ENCODE results near the gene POLR1E. TPM values are rescaled to one million over a fixed set of nuclear protein-coding genes. Genes with fewer than 3 reads are reported as not detected.

Gene POLR1E
- total and polyA plus RNA-seq, 10 of the 15 experiments (the other 5 are each of a cell fraction or from before 2014, with no cell fraction given) = 13.7 to 71.3 (median 50.4) TPM

DNA sequence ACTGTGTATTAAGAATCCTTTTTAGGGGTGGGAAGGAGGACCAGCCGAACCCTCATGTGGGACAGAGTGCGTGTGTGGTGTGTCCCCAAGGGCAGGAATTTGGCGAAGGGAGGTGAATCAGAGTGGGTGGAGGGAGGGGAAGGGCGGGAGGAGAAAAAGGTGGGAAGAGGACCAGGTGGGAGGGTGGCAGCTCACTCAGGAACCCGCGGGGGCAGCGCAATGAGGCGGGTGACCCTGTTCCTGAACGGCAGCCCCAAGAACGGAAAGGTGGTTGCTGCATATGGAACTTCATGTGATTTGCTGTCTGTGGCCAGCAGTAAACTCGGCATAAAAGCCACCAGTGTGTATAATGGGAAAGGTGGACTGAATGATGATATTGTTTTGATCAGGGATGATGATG lies 8.8 kb upstream of the POLR1E start:
- intact Hi-C loops (cut with micrococcal nuclease; ENCODE audit: unreplicated experiment) = no loop called here
- in situ Hi-C loops (cut with MboI) = loop anchor here (25.0 kb wide), 1 partner anchor 535 kb away; no protein-coding TSS in a partner anchor
- ChIA-PET RAD21 (ENCODE audit: unreplicated experiment) (no interaction called here), CTCF (no interaction called here), POLR2A (no interaction called here), SMC1A (ENCODE audit: uncharacterized antibody, unreplicated experiment) (interaction anchor here (0.6 to 1.1 kb wide), 2 partner anchors 19 to 40 kb away, joined by 3 read pairs; no protein-coding TSS in a partner anchor)
- Histone ChIP-seq H3K4me3 (no peak overlapping the region), H2AFZ (ENCODE audit: control insufficient read depth, low read depth, low read length) (no peak overlapping the region), H3K9ac (ENCODE audit: control insufficient read depth, insufficient read depth, low read length) (no peak overlapping the region), H3K36me3 (ENCODE audit: control insufficient read depth in 2 of 2, insufficient read depth in 2 of 2, low read length in 1 of 2) (no peaks in the 10 kb centered on the region), H3K4me1 (ENCODE audit: control insufficient read depth, insufficient read depth, low read length) (no peaks in the 10 kb centered on the region), H4K20me1 (ENCODE audit: control insufficient read depth, insufficient read depth) (no peaks in the 10 kb centered on the region), H3K4me2 (ENCODE audit: control insufficient read depth, insufficient read depth) (no peak overlapping the region), H3K9me3 (replicated peaks; ENCODE audit: control insufficient read depth, insufficient read depth, low read length) (no peaks in the 10 kb centered on the region; the same call in 1 of the 3 replicates), H3K27me3 (replicated peaks in 1 of 2; ENCODE audit: control insufficient read depth in 2 of 2, insufficient read depth in 2 of 2, low read length in 1 of 2) (peaks cover 0 to 2% of the 10 kb centered on the region in 2 experiments; a peak in 1 of 4 replicates), H3K27ac (ENCODE audit: control insufficient read depth, insufficient read depth) (no peak overlapping the region), H3K79me2 (ENCODE audit: control insufficient read depth, insufficient read depth, low read length) (no peaks in the 10 kb centered on the region)
- ATAC-seq (no peak), DNase-seq (ENCODE audit: low read depth, low spot score) (no peak), FAIRE-seq (no peak)
- BruUV-seq (replicated peaks) = no TSS peak
- 50% methylated on average over 9 of the region's 11 CpGs for WGBS (ENCODE audit: insufficient coverage, insufficient replicate concordance, low lambda C conversion rate, missing lambda C conversion rate)
- TF ChIP-seq HDAC6 (IDR thresholded peaks at IDR 0.05; ENCODE audit: unreplicated experiment) (no peak), BACH1 (IDR thresholded peaks at IDR 0.05; ENCODE audit: borderline replicate concordance) (no peak), ZBTB4 (CRISPR knock-in tag; IDR thresholded peaks at IDR 0.05) (no peak), KLF5 (IDR thresholded peaks at IDR 0.05; ENCODE audit: partially characterized antibody) (no peak), HDGF (IDR thresholded peaks at IDR 0.05) (no peak), SMAD5 (IDR thresholded peaks at IDR 0.05; ENCODE audit: low read depth) (no peak), CBX5 (IDR thresholded peaks at IDR 0.05; ENCODE audit: low read depth) (no peak), POLR2A (IDR thresholded peaks at IDR 0.05; ENCODE audit: low read depth, low read length) (no peak), HDAC2 (IDR thresholded peaks at IDR 0.05) (no peak), LARP7 (IDR thresholded peaks at IDR 0.05) (no peak), ZZZ3 (IDR thresholded peaks at IDR 0.05; ENCODE audit: control insufficient read depth, insufficient read length, low read depth) (no peak), POU2F2 (IDR thresholded peaks at IDR 0.05; ENCODE audit: borderline replicate concordance, low read depth, low read length) (no peak), CHD1 (IDR thresholded peaks at IDR 0.05; ENCODE audit: low read depth, low read length) (no peak), ZBED1 (IDR thresholded peaks at IDR 0.05; ENCODE audit: borderline replicate concordance) (no peak), E4F1 (IDR thresholded peaks at IDR 0.05; ENCODE audit: borderline replicate concordance, partially characterized antibody) (no peak), CHD2 (IDR thresholded peaks at IDR 0.05; ENCODE audit: borderline replicate concordance, low read depth, low read length) (no peak), KDM1A (IDR thresholded peaks at IDR 0.05; ENCODE audit: borderline replicate concordance) (no peak)
- TF ChIP-seq, protein P1, sequence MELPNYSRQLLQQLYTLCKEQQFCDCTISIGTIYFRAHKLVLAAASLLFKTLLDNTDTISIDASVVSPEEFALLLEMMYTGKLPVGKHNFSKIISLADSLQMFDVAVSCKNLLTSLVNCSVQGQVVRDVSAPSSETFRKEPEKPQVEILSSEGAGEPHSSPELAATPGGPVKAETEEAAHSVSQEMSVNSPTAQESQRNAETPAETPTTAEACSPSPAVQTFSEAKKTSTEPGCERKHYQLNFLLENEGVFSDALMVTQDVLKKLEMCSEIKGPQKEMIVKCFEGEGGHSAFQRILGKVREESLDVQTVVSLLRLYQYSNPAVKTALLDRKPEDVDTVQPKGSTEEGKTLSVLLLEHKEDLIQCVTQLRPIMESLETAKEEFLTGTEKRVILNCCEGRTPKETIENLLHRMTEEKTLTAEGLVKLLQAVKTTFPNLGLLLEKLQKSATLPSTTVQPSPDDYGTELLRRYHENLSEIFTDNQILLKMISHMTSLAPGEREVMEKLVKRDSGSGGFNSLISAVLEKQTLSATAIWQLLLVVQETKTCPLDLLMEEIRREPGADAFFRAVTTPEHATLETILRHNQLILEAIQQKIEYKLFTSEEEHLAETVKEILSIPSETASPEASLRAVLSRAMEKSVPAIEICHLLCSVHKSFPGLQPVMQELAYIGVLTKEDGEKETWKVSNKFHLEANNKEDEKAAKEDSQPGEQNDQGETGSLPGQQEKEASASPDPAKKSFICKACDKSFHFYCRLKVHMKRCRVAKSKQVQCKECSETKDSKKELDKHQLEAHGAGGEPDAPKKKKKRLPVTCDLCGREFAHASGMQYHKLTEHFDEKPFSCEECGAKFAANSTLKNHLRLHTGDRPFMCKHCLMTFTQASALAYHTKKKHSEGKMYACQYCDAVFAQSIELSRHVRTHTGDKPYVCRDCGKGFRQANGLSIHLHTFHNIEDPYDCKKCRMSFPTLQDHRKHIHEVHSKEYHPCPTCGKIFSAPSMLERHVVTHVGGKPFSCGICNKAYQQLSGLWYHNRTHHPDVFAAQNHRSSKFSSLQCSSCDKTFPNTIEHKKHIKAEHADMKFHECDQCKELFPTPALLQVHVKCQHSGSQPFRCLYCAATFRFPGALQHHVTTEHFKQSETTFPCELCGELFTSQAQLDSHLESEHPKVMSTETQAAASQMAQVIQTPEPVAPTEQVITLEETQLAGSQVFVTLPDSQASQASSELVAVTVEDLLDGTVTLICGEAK (IDR thresholded peaks at IDR 0.05; ENCODE audit: borderline replicate concordance) = no peak

Measured in GM12878 (cell line).